GM12872 (cell line): ENCODE results near the gene ANKMY1.

Experiments
- TF ChIP-seq, protein P1 (sequence below): IDR thresholded peaks from 3 replicates; pipeline ENCODE4 v1.5.1; 2011; ENCODE audit warnings: low read depth, mild to moderate bottlenecking, low read length, moderate library complexity; ENCODE audit not compliant: insufficient read depth

The ANKMY1 gene

DNA sequence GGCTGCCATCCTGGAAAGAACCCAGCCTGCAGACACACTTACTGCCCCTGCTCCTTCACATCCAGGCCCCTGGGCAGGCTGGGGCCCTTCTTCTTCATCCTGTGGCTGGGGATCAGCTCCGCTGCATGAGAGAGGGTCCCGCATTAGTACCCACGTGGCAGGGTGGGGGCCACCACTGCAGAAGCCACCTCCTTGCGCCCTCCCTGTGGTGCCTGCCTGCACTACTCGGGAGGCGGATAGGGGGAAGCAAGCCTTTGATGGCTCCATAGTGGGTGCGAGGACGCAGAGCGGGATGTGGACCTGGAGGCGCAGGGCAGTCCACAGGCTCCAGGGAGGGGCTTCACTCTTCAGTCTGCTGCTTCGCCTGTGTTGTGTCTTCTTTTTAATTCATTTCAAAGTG, 75.6 kb downstream of the ANKMY1 start:
- TF ChIP-seq, protein P1, sequence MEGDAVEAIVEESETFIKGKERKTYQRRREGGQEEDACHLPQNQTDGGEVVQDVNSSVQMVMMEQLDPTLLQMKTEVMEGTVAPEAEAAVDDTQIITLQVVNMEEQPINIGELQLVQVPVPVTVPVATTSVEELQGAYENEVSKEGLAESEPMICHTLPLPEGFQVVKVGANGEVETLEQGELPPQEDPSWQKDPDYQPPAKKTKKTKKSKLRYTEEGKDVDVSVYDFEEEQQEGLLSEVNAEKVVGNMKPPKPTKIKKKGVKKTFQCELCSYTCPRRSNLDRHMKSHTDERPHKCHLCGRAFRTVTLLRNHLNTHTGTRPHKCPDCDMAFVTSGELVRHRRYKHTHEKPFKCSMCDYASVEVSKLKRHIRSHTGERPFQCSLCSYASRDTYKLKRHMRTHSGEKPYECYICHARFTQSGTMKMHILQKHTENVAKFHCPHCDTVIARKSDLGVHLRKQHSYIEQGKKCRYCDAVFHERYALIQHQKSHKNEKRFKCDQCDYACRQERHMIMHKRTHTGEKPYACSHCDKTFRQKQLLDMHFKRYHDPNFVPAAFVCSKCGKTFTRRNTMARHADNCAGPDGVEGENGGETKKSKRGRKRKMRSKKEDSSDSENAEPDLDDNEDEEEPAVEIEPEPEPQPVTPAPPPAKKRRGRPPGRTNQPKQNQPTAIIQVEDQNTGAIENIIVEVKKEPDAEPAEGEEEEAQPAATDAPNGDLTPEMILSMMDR: no peak

DNA sequence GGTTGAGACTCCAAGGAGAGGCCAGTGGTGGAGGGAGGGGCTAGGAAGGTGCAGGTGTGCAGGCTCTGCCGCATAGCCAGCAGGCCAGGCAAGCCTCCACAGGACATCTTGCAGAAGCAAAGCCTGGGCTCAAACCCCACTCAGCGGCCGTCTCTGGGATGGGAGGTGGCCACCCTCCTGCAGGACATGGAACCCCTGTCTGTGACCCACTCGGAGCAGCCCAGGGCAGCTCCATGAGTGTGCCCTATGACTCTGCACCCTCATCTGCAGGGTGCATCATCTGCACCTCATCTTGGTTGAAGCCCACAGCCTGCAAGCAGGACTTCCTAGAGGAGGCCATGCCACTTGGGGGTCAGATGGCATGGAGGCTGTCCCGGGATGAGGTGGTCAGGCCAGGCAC, 76.1 kb downstream of the ANKMY1 start:
- TF ChIP-seq, protein P1: no peak

DNA sequence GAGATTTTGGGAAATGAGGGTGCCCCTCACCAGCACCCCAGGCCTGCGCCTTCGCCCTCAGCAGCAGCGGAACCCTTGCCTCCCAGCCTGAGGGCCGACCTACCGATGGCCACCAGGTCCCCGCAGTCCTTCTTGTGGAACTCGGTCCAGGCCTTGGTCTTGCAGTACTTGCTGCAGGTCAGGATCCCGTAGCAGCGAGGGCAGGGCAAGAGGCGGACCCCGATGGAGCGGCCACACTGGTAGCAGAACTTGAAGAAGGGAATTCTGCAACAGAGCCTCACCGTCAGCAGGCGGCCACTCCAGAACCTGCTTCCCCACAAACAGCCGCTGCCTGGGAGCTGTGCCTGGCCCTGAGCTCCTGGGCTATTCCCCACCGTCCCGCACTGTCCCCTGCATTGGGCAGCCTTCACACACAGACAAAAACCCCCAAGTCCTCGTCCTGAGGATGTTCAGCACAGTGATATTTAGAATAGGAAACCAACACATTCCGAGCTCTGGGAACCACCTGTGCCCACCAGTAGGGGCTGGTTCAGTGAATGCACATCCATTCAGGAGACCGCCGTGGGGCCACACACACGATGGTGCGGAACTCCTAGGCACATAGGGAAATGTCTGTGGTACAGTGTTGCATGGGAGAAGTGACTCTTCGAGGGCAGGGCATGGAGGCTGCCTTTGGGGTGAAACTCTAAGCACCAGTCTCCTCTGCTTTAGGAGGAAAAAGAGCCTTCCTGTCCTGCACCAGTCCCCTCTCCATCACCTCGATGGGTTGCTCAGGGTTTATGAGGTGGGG, 76.8 kb downstream of the ANKMY1 start:
- TF ChIP-seq, protein P1: no peak

DNA sequence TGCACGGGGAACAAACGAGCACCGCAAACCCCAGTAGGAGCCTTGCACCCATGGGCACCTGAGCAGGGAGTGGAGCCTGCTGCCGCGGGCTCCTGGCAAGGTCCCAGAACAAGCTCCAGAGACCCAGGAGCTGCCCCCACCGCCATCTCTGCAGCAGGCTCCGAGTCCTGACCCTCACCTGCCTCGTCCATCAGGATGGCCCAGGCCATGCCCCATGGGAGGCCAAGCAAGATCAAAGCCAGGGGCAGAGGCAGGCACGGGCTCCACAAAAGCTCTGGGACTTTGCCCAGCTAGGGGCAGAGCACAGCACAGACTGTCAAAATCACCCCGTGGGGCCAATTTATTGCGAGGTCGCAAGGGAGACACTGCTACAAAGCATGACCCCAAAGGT, 78.7 kb downstream of the ANKMY1 start:
- TF ChIP-seq, protein P1: no peak

DNA sequence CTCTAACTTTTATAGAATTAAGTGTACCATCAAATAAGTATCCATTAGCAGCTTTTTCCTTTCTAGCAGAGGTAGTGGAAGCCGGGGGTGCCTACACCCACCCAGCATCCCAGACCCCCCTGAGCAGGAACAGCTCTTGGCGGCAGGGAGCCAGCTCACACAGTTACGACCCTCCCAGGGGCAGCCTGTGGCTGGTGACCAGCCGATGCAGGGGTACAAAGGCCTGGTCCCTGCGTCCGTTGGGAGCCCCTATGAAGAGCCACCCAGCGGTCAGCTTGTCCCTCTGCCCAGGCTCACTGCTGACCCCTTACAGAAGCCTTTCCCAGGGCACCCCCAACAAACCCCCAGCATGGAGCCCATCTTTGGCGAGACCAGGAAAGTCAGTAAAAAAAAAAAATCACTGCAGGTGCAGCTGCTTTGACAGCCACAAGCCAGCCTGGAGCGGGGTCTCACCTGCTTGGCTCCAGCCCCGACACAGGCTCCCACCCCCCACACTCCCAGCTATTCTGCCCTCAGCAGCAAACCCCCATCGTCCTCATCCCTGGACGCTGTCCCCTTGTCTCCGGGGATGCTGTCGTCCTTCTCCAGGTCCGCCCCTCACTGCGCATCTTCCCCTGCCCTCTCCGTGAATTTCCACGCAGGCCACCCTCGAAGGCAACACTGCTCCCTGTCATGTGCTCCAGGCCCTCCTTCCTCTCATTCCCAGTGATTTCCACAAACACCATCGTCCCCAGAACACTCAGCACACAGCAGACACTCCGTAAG, 79.3 kb downstream of the ANKMY1 start:
- TF ChIP-seq, protein P1: no peak

DNA sequence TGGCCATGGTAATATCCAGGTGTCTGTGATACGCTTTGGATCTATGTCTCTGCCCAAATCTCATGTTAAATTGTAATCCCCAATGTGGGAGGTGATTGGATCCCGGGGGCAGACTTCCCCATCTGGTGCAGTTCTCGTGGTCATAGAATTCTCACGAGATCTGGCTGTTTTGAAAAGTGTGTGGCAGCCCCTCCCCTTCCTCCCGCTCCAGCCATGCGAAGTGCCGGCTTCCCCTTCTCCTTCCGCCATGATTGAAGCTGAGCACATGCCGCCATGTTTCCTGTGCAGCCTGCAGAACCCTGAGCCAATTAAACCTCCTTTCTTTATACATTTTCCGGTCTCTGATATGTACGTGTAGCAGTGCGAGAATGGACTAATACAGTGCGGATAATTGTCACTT, 79.9 kb downstream of the ANKMY1 start:
- TF ChIP-seq, protein P1: no peak

DNA sequence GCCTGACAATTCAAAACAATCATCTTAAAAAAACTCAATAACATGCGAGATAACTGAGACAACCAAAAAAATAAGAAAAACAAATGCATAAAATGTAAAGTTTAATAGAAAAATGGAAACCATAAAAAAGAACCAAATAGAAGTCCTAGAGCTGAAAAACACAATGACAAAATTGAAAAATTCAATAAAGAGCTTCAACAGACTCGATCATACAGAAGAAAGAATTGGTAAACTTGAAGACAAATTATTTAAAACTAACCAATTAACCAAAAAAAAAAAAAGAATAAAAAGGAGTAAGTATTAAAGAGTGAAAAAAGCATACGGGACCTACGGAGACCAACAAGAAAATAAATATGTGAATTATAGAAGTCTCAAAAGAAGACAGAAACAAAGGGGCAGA, 84.6 kb downstream of the ANKMY1 start:
- TF ChIP-seq, protein P1: no peak
